HepG2 (cell line): ENCODE measurements around the gene CTSW. TPM values are rescaled to one million over a fixed set of nuclear protein-coding genes. Genes with fewer than 3 reads are reported as not detected.

ENCODE experiments used
- ATAC-seq: fragments of 200-7000 bp; cut with Tn5 transposase; 3 replicates; pipeline ENCODE4 v1.9.1; 2020; ENCODE audit warnings: mild to moderate bottlenecking, moderate library complexity
- BruUV-seq: library from RNA; stranded (reverse); fragments of 400-500 nt; replicated peaks from 2 replicates; lab custom pipeline; 2021; lab: Mats Ljungman, UMichigan
- CTCF ChIA-PET: fragments of 300-600 bp; formaldehyde crosslinking; extraction: SDS; loops from one replicate; lab custom pipeline; 2021; ENCODE audit warnings: low total read pairs, inconsistent platforms, low intra/inter-chr PET ratio; lab: Yijun Ruan, JAX
- POLR2A ChIA-PET: fragments of 350-600 bp; sonication (Branson Sonifier 250); formaldehyde crosslinking; loops from one replicate; lab custom pipeline; 2020; ENCODE audit warnings: antibody characterized with exemption, inconsistent platforms; lab: Yijun Ruan, JAX
- DNase-seq: peaks from one replicate; pipeline ENCODE4 v3.0.0-alpha.2; 2015; ENCODE audit warnings: low spot score
- FAIRE-seq: peaks from 3 replicates; lab custom pipeline; 2011; peaks lifted over from hg19 to GRCh38; lab: Jason Lieb, UNC
- H2AFZ ChIP-seq: one replicate; pipeline ENCODE4 v1.6.1; 2011; ENCODE audit warnings: low read length, inconsistent platforms
- H3K27ac ChIP-seq: fragments of 300-600 bp; 3 replicates; pipeline ENCODE4 v1.8.0; 2011; ENCODE audit warnings: mixed run types, mild to moderate bottlenecking, mixed read lengths, low read length, inconsistent platforms; ENCODE audit not compliant: insufficient read depth; ENCODE audit errors: extremely low read length
- H3K27me3 ChIP-seq, 2 experiments: fragments of 200-600 bp in 1 of 2; 2 replicates in 1 of 2; 3 replicates in 1 of 2; pipeline versions ENCODE4 v1.6.0 to v1.8.0; 2011; ENCODE audit warnings: low read length in 2 of 2, mild to moderate bottlenecking in 2 of 2, moderate library complexity in 2 of 2, inconsistent platforms in 1 of 2; ENCODE audit not compliant: insufficient read depth in 2 of 2, control insufficient read depth in 1 of 2
- H3K36me3 ChIP-seq, 2 experiments: fragments of 200-600 bp in 1 of 2; replicated peaks in 1 of 2; 2 replicates in 1 of 2; 3 replicates in 1 of 2; pipeline versions ENCODE4 v1.5.1 to v1.8.0; 2011; ENCODE audit warnings: low read length in 2 of 2, inconsistent platforms in 1 of 2; ENCODE audit not compliant: insufficient read depth in 2 of 2, control insufficient read depth in 1 of 2
- H3K4me1 ChIP-seq: 2 replicates; pipeline ENCODE4 v1.5.1; 2012; ENCODE audit warnings: low read length, inconsistent platforms; ENCODE audit not compliant: insufficient read depth
- H3K4me2 ChIP-seq: 2 replicates; pipeline ENCODE4 v1.6.0; 2011; ENCODE audit warnings: low read depth, low read length, inconsistent platforms
- H3K4me3 ChIP-seq, 3 experiments: fragments of 200-600 bp in 1 of 3; sonication (generic), shearing (Covaris generic) in 1 of 3; replicated peaks in 1 of 3; 2 replicates each; pipeline ENCODE4 v1.5.1; 2011 to 2016; ENCODE audit warnings: low read length in 3 of 3, inconsistent platforms in 2 of 3, low read depth in 2 of 3, mild to moderate bottlenecking in 2 of 3, control low read depth in 1 of 3, mixed read lengths in 1 of 3; ENCODE audit not compliant: insufficient read depth in 1 of 3
- H3K79me2 ChIP-seq: one replicate; pipeline ENCODE4 v1.6.1; 2011; ENCODE audit warnings: low read length, inconsistent platforms; ENCODE audit not compliant: insufficient read depth
- H3K9ac ChIP-seq: 2 replicates; pipeline ENCODE4 v1.6.0; 2011; ENCODE audit warnings: mild to moderate bottlenecking, low read depth, low read length, inconsistent platforms; ENCODE audit not compliant: insufficient read depth
- H3K9me3 ChIP-seq: 2 replicates; pipeline ENCODE4 v1.5.1; 2012; ENCODE audit warnings: mild to moderate bottlenecking, low read length
- H4K20me1 ChIP-seq: 2 replicates; pipeline ENCODE4 v1.6.0; 2011; ENCODE audit warnings: inconsistent platforms, mild to moderate bottlenecking, low read length, moderate library complexity; ENCODE audit not compliant: insufficient read depth
- JDP2 ChIP-seq: sonication (generic); formaldehyde crosslinking; IDR thresholded peaks from 2 replicates; pipeline ENCODE4 v1.8.1; 2022; ENCODE audit warnings: missing genetic modification reagents, borderline replicate concordance
- MXD1 ChIP-seq: sonication (generic); formaldehyde crosslinking; IDR thresholded peaks from 2 replicates; pipeline ENCODE4 v1.4.0; 2020; ENCODE audit warnings: mild to moderate bottlenecking, missing genetic modification reagents
- POLR2AphosphoS5 ChIP-seq: IDR thresholded peaks from 2 replicates; pipeline ENCODE4 v1.6.1; 2012; ENCODE audit warnings: low read depth, low read length
- SAP130 ChIP-seq: IDR thresholded peaks from 2 replicates; pipeline ENCODE4 v1.6.1; 2016; ENCODE audit warnings: low read depth
- SNAPC2 ChIP-seq: sonication (generic); formaldehyde crosslinking; IDR thresholded peaks from 2 replicates; pipeline ENCODE4 v1.8.1; 2022; ENCODE audit warnings: mild to moderate bottlenecking, missing genetic modification reagents
- SOX5 ChIP-seq: IDR thresholded peaks from 2 replicates; pipeline ENCODE4 v1.6.1; 2016; ENCODE audit warnings: borderline replicate concordance
- TAF15 ChIP-seq: fragments of 200-400 bp; formaldehyde crosslinking; IDR thresholded peaks from one replicate; pipeline ENCODE4 v1.6.1; 2018; ENCODE audit warnings: mild to moderate bottlenecking, low read depth, low read length; ENCODE audit not compliant: poor library complexity, severe bottlenecking
- TOPORS ChIP-seq: sonication (generic); formaldehyde crosslinking; IDR thresholded peaks from 2 replicates; pipeline ENCODE4 v1.8.0; 2023; ENCODE audit warnings: mild to moderate bottlenecking, missing genetic modification reagents
- ZMYM4 ChIP-seq: sonication (generic); formaldehyde crosslinking; IDR thresholded peaks from 2 replicates; pipeline ENCODE4 v1.8.1; 2023; ENCODE audit warnings: mild to moderate bottlenecking, missing genetic modification reagents
- ZNF124 ChIP-seq: sonication (generic); formaldehyde crosslinking; IDR thresholded peaks from 2 replicates; pipeline ENCODE4 v1.4.0; 2020; ENCODE audit warnings: missing genetic modification reagents
- ZNF296 ChIP-seq: sonication (generic); formaldehyde crosslinking; conservative IDR thresholded peaks from 2 replicates; pipeline ENCODE4 v1.5.0; 2020; ENCODE audit warnings: mild to moderate bottlenecking, missing genetic modification reagents
- ZNF430 ChIP-seq: sonication (generic); formaldehyde crosslinking; IDR thresholded peaks from 2 replicates; pipeline ENCODE4 v1.9.0; 2021; ENCODE audit warnings: mild to moderate bottlenecking, missing genetic modification reagents
- ZNF597 ChIP-seq: sonication (generic); formaldehyde crosslinking; IDR thresholded peaks from 2 replicates; pipeline ENCODE4 v1.5.0; 2020; ENCODE audit warnings: missing genetic modification reagents
- ZNF777 ChIP-seq: sonication (generic); formaldehyde crosslinking; IDR thresholded peaks from 2 replicates; pipeline ENCODE4 v1.4.0; 2020; ENCODE audit warnings: missing genetic modification reagents
- WGBS: methylation state at CpG from one replicate; pipeline ENCODE4 v1.1.6; 2017; ENCODE audit warnings: low lambda C conversion rate; 5-methylcytosine and 5-hydroxymethylcytosine counted together
- in situ Hi-C: cut with HindIII; loops from 2 replicates; pipeline ENCODE4 v1.10.0; 2017; ENCODE audit warnings: low pct_unique_long_range_greater_than_20kb; ENCODE audit not compliant: extremely low pct_ligation_motif_present
- intact Hi-C: fragments of 100-400 bp; cut with micrococcal nuclease; formaldehyde crosslinking; loops from one replicate; pipeline ENCODE4 v1.10.0; 2022; ENCODE audit not compliant: unreplicated experiment
- polyA plus RNA-seq, 8 experiments: library from polyadenylated mRNA; depleted of rRNA in 3 of 8; stranded (reverse) in 7 of 8; unstranded in 1 of 8; fragments of >200 nt; fragmentation: Illumina TruSeq in 4 of 8; extraction: Trizol in 4 of 8; gene quantifications; 2 replicates each; pipeline versions ENCODE4 v1.2.1 to v1.2.3, GENCODE V29; 2011 to 2016; ENCODE audit warnings: low read depth in 4 of 8, missing spikeins in 1 of 8, mixed read lengths in 1 of 8; ENCODE audit not compliant: insufficient read depth in 1 of 8
- total RNA-seq, 5 experiments: library from RNA; depleted of rRNA; stranded (reverse); fragments of >200 nt; fragmentation: Illumina TruSeq; extraction: Trizol; gene quantifications; 2 replicates each; pipeline ENCODE4 v1.2.3, GENCODE V29; 2016; ENCODE audit warnings: low read depth in 1 of 5

Gene CTSW
- total and polyA plus RNA-seq, 2 of the 13 experiments (the other 11 are each of a cell fraction or from before 2014, with no cell fraction given): 0.09 TPM; not detected in 1

GRCh38 chr11:65916391-65916790 lies 36.8 kb downstream of the CTSW start:
- 53% methylated on average over 5 of the region's 7 CpGs for WGBS
- POLR2A ChIA-PET: interaction anchor here (1.4 to 5.0 kb wide), 5 partner anchors 13 to 57 kb away, joined by 5 to 59 read pairs (median 12); partner anchors contain the start of genes CCDC85B, FIBP, FOSL1 and MUS81

GRCh38 chr11:65917077-65917433 lies 37.4 kb downstream of the CTSW start:
- intact Hi-C loops: no loop called here
- Histone ChIP-seq H2AFZ (no peak overlapping the region), H3K27me3 (peaks cover 0 to 2% of the 10 kb centered on the region in 2 experiments; a peak in 1 of 5 replicates), H3K79me2 (peaks cover 11% of the 10 kb centered on the region), H3K4me2 (peak overlapping the region; percentile 73; the same call in 1 of the 2 replicates), H4K20me1 (no peaks in the 10 kb centered on the region), H3K4me3 (peak overlapping the region in 2 of 3 experiments; percentile 88 to 98; a peak in 1 of 6 replicates), H3K9ac (no peak overlapping the region), H3K27ac (no peak overlapping the region), H3K9me3 (no peaks in the 10 kb centered on the region), H3K36me3 (no peaks in the 10 kb centered on the region; a peak in 1 of 5 replicates), H3K4me1 (peaks cover 59% of the 10 kb centered on the region)
- no TSS peak for BruUV-seq
- ATAC-seq: no peak
- ChIA-PET CTCF (no interaction called here), POLR2A (interaction anchor here (0.6 to 5.0 kb wide), 5 partner anchors 8 to 44 kb away, joined by 3 to 59 read pairs (median 8); partner anchors contain the start of genes CCDC85B, FIBP and FOSL1)
- no peak for DNase-seq
- no peak for FAIRE-seq
- in situ Hi-C loops: no loop called here
- TF ChIP-seq SAP130 (CRISPR knock-in tag): no peak
- TF ChIP-seq TAF15: no peak
- TF ChIP-seq ZNF597 (CRISPR knock-in tag): no peak
- TF ChIP-seq MXD1 (CRISPR knock-in tag): no peak
- TF ChIP-seq ZNF124: no peak
- TF ChIP-seq ZNF430 (CRISPR knock-in tag): no peak
- TF ChIP-seq ZNF777 (CRISPR knock-in tag): no peak
- no peak for TF ChIP-seq ZMYM4
- 100% methylated on average over 2 of the region's 3 CpGs for WGBS

More at GRCh38 chr11:65916391-65916790, 36.8 kb downstream of the CTSW start:
- no peak overlapping the region for H3K4me3 ChIP-seq
- H3K4me2 ChIP-seq: peak overlapping the region; percentile 73
- H3K27ac ChIP-seq: no peak overlapping the region
- H2AFZ ChIP-seq: no peak overlapping the region
- no peaks in the 10 kb centered on the region; a peak in 1 of 5 replicates for H3K36me3 ChIP-seq
- H3K27me3 ChIP-seq: peaks cover 0 to 2% of the 10 kb centered on the region in 2 experiments; a peak in 1 of 5 replicates
- in situ Hi-C loops: no loop called here
- FAIRE-seq: no peak
- no peak overlapping the region; the same call in 1 of the 2 replicates for H3K9ac ChIP-seq
- peaks cover 11% of the 10 kb centered on the region for H3K79me2 ChIP-seq
- no TSS peak for BruUV-seq
- intact Hi-C loops: no loop called here
- TF ChIP-seq ZNF296: no peak
- no peak for TF ChIP-seq SNAPC2
- TF ChIP-seq SOX5: no peak
- TF ChIP-seq POLR2AphosphoS5: no peak
- TF ChIP-seq TOPORS (CRISPR knock-in tag): no peak
- TF ChIP-seq JDP2 (CRISPR knock-in tag): no peak
- H3K9me3 ChIP-seq: no peaks in the 10 kb centered on the region
- peaks cover 65% of the 10 kb centered on the region for H3K4me1 ChIP-seq
- no peak for DNase-seq
- no peak for ATAC-seq
- CTCF ChIA-PET: no interaction called here
- H4K20me1 ChIP-seq: no peaks in the 10 kb centered on the region
